Psoas muscle (tissue), 8 donors: Measurements from ENCODE around the gene FAM131C. TPM values are rescaled to one million over a fixed set of nuclear protein-coding genes. Genes with fewer than 3 reads are reported as not detected.
A peak's percentile ranks its signal among the peaks of the same experiment; 100 is the strongest.

Source experiments
- ATAC-seq, 4 donors: fragments of 200-7000 bp; cut with Tn5 transposase; one replicate each; pipeline ENCODE4 v1.9.1; 2020; ENCODE audit warnings: moderate library complexity in 3 of 4, mild to moderate bottlenecking in 2 of 4
- DNase-seq, 2 donors: peaks; one replicate each; pipeline ENCODE4 v3.0.0-alpha.2; 2020
- H3K27ac ChIP-seq: fragments of 200-600 bp; one replicate; pipeline ENCODE4 v1.8.0; 2022
- H3K27me3 ChIP-seq, 3 donors: fragments of 200-600 bp in 1 of 3; one replicate each; pipeline versions ENCODE4 v1.6.1 to v1.8.0; 2013 to 2022; ENCODE audit warnings: low read length in 2 of 3, mild to moderate bottlenecking in 2 of 3, moderate library complexity in 1 of 3; ENCODE audit not compliant: insufficient read depth in 3 of 3
- H3K36me3 ChIP-seq, 2 donors: fragments of 200-600 bp in 1 of 2; one replicate each; pipeline versions ENCODE4 v1.6.1 to v1.8.0; 2013 to 2022; ENCODE audit warnings: low read depth in 1 of 2, mild to moderate bottlenecking in 1 of 2, moderate library complexity in 1 of 2; ENCODE audit not compliant: insufficient read depth in 1 of 2
- H3K4me1 ChIP-seq: fragments of 200-600 bp; one replicate; pipeline ENCODE4 v1.8.0; 2022
- H3K4me3 ChIP-seq: fragments of 200-600 bp; one replicate; pipeline ENCODE4 v1.8.0; 2022; ENCODE audit warnings: mild to moderate bottlenecking
- H3K9me3 ChIP-seq: fragments of 200-600 bp; one replicate; pipeline ENCODE4 v1.8.0; 2022
- CTCF ChIP-seq: fragments of 200-600 bp; IDR thresholded peaks from one replicate; pipeline ENCODE4 v1.8.0; 2022; ENCODE audit warnings: antibody characterized with exemption
- WGBS, 3 donors: extraction: QIAGEN DNeasy Blood & Tissue Kit; methylation state at CpG; one replicate each; pipeline versions ENCODE4 v1.1.6 to v1.1.7; 2013; 5-methylcytosine and 5-hydroxymethylcytosine counted together
- intact Hi-C, 2 donors: fragments of 100-400 bp; cut with DNase I; formaldehyde crosslinking; loops; one replicate each; pipeline versions ENCODE4 v1.11.0 to v1.14.2; 2022
- polyA plus RNA-seq, 3 donors: library from polyadenylated mRNA; stranded (reverse); fragments of 200-250 nt; gene quantifications; one replicate each; pipeline ENCODE4 v1.2.3, GENCODE V29; 2013
- total RNA-seq, 4 donors: library from RNA; stranded (reverse); fragmentation: NEBNext Ultra II Directional in 2 of 4; extraction: Animal tissue kit (Norgen Biotek cat#: 25700) in 2 of 4; gene quantifications; one replicate each; pipeline versions ENCODE4 v1.2.1 to v1.2.4, GENCODE V29; 2021 to 2023
- donor health status: healthy with polysubstance abuse.
- donor health status: DM: no; HTN: no; CAD: no; lungs with moderate emphysema.
- donor health status: Bipolar disorder and iron deficiency.
- donor health status: healthy.
- donor health status: DM: yes; HTN: yes; CAD: no.
- donor health status: DM: no; HTN: no; CAD: no.
- donor health status: DM: no; HTN: no; CAD: no.
- donor health status: DM: yes; HTN: yes; CAD: no.

FAM131C gene
- total and polyA plus RNA-seq, 7 donors: 0.01 to 0.51 (median 0.06) TPM; not detected in 4

DNA sequence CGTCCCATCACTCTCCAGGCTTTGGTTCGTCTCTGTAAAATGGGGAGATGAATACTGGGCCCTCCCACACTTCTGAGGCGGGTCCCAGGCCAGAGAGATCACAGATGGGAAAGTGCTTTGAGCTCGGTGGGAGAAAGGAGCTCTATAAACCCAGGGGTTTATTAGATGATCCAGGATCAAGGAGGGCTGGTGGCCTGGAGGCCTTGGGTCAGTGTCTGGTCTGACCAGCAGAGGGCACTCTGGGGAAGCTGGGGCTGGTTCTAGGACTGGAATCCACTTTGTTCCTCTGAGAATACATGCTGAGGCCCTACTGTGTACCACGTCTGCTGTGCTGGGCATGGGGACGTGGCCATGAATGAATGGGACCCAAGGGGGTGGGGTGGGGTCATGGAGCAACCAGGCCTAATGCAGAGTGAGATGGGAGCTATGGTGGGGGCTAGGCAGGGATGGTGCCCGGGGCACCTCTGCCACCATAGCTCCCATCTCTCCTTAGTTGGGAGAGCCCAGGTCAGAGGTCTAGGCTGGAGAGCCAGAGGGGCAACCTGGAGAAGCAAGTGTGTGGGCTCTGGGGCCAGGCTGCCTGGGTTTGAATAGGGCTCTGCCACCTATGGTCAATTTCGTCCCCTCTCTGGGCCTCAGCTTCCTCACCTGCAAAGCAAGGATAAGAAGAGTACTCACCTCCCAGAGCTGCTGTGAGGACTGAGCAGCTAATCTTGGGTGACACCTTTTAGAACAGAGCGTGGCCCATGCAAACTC lies 9.0 kb upstream of the FAM131C start:
- intact Hi-C loops: loop anchor here (2.0 to 10.0 kb wide), 2 partner anchors 282 kb away; partner anchors contain the start of gene SZRD1 (in 1 of the 2)
- ATAC-seq (peak; percentile 57 to 79 (median 72)), DNase-seq (peak; percentile 58 to 83)
- TF ChIP-seq CTCF: peak; percentile 79
- Histone ChIP-seq H3K9me3 (no peaks in the 10 kb centered on the region), H3K4me1 (peaks cover 3% of the 10 kb centered on the region), H3K27me3 (no peaks in the 10 kb centered on the region), H3K27ac (no peak overlapping the region), H3K36me3 (no peaks in the 10 kb centered on the region), H3K4me3 (no peak overlapping the region)
- 64 to 74% (median 67%) methylated on average over 9 of the region's 9 CpGs for WGBS, 3 donors

DNA sequence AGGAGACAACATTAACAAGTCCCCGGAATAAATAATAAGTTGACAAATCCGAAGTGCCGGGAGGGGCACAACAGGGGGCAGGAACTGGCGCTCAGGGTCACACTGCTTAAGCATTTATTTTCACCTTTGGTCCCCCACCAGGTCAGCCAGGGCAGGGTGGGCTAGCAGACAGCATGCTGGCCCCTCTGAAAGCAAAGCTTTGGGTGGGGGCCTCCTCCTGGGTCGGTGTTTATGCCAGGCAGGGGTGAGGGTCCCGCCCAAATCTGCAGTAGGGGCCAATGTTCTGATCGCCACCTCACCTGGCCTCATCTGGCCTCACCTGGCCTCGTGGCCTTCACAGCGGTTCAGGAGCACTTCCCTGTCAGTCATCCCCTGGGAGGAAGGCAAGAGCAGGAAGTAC lies 8.2 kb upstream of the FAM131C start:
- Histone ChIP-seq H3K27ac (no peak overlapping the region), H3K36me3 (no peaks in the 10 kb centered on the region), H3K4me3 (no peak overlapping the region), H3K4me1 (peaks cover 3% of the 10 kb centered on the region), H3K9me3 (no peaks in the 10 kb centered on the region), H3K27me3 (no peaks in the 10 kb centered on the region)
- ATAC-seq (no peak), DNase-seq (no peak)
- intact Hi-C loops: loop anchor here (2.0 to 10.0 kb wide), 2 partner anchors 283 kb away; partner anchors contain the start of gene SZRD1 (in 1 of the 2)
- 76 to 85% (median 76%) methylated on average over 9 of the region's 9 CpGs for WGBS, 3 donors
- TF ChIP-seq CTCF: no peak

GRCh38 chr1:16080422-16081150 lies 7.1 kb upstream of the FAM131C start:
- peaks cover 3% of the 10 kb centered on the region for H3K4me1 ChIP-seq
- no peaks in the 10 kb centered on the region for H3K27me3 ChIP-seq
- ATAC-seq: no peak
- H3K4me3 ChIP-seq: no peak overlapping the region
- TF ChIP-seq CTCF: no peak
- H3K36me3 ChIP-seq: no peaks in the 10 kb centered on the region
- 93 to 97% (median 96%) methylated on average over 5 of the region's 5 CpGs for WGBS, 3 donors
- DNase-seq: no peak
- intact Hi-C loops: loop anchor here (1.0 to 10.0 kb wide), 2 partner anchors 164 to 284 kb away; partner anchors contain the start of gene SZRD1 (in 1 of the 2)
- H3K9me3 ChIP-seq: no peaks in the 10 kb centered on the region
- no peak overlapping the region for H3K27ac ChIP-seq

DNA sequence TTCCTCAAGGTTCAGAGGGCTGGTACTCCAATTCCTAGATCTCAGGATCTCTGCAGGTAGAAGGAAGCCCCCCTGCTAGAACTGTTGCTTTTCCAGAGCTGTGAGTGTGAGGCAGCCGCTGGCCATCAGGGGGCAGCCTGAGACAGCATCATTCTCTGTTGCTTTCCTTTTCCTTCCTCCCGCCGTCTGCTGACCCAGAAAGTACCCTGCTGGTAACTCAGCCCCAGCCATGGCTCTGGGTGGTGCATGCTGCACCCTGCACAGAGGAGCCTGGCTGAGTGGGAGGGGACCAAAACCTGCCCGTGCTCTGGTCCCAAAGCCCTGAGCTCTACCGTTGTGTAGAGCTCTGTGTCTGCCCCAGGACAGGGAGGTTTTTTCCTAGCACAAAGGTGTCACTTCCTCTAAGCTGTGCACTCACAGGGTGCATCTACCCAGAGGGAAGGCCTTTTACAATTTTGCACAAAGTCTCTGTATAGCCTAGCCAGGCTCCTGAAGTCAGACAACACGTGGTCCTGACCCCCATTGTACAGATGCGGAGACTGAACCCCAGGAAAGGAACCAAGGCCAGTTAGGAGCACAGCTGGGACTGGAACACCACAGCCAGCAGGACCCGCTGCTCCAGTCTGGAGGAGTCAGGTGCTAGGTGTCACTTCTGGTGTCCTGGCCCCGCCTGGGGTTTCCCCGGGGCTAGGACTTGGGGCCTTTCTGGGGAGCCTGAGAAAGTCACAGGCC lies 5.6 kb upstream of the FAM131C start:
- intact Hi-C loops: loop anchor here (1.0 to 5.0 kb wide), 4 partner anchors 108 to 169 kb away; no protein-coding TSS in a partner anchor

More for the DNA sequence above, 5.6 kb upstream of the FAM131C start:
- Histone ChIP-seq H3K27ac (no peak overlapping the region), H3K27me3 (peaks cover 0 to under 1% (median 0%) of the 10 kb centered on the region in 3 donors), H3K9me3 (no peaks in the 10 kb centered on the region), H3K4me1 (no peaks in the 10 kb centered on the region), H3K4me3 (no peak overlapping the region), H3K36me3 (no peaks in the 10 kb centered on the region)
- TF ChIP-seq CTCF: peak; percentile 86
- DNase-seq (peak; percentile 78 to 84), ATAC-seq (peak; percentile 64 to 76 (median 71))
- WGBS, 3 donors: 36 to 39% (median 37%) methylated on average over 10 of the region's 10 CpGs
